ENCODE data around the gene ARMS2.

The ARMS2 gene

DNA sequence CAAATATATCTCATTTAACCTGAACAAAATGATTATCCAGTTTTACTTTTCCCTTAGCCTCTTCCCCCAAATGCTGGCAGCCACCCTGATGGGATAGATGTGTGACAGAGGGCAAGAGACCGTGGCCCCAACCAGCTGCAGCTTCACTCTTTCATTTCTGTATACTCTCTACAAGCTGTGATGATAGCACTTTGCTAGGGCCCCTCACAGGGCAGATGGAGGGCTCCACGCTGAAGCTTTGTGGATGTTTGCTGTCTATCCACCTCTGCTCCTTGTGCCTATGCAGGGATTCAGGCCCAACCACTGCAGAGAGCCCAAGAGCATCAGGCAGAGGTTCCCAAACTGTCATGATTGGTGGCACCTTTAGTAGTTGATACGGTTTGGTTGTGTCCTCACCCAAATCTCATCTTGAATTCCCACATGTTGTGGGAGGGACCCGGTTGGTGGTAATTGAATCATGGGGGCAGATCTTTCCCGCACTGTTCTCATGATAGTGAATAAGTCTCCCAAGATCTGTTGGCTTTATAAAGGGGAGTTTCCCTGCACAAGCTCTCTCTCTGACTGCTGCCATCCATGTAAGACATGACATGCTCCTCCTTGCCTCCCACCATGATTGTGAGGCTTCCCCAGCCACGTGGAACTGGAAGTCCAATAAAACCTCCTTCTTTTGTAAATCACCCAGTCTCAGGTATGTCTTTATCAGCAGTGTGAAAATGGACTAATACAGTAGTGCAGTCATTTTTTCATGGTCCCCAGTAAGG, 27.0 kb downstream of the ARMS2 start:
- no peak for DNase-seq (ENCODE audit: low read depth)
- no peak overlapping the region for H3K4me3 ChIP-seq (ENCODE audit: control insufficient read depth, low read depth, low read length)
- TF ChIP-seq, protein P1, sequence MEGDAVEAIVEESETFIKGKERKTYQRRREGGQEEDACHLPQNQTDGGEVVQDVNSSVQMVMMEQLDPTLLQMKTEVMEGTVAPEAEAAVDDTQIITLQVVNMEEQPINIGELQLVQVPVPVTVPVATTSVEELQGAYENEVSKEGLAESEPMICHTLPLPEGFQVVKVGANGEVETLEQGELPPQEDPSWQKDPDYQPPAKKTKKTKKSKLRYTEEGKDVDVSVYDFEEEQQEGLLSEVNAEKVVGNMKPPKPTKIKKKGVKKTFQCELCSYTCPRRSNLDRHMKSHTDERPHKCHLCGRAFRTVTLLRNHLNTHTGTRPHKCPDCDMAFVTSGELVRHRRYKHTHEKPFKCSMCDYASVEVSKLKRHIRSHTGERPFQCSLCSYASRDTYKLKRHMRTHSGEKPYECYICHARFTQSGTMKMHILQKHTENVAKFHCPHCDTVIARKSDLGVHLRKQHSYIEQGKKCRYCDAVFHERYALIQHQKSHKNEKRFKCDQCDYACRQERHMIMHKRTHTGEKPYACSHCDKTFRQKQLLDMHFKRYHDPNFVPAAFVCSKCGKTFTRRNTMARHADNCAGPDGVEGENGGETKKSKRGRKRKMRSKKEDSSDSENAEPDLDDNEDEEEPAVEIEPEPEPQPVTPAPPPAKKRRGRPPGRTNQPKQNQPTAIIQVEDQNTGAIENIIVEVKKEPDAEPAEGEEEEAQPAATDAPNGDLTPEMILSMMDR (conservative IDR thresholded peaks at IDR 0.05; ENCODE audit: control insufficient read depth, insufficient read depth, low read depth, low read length) = no peak

DNA sequence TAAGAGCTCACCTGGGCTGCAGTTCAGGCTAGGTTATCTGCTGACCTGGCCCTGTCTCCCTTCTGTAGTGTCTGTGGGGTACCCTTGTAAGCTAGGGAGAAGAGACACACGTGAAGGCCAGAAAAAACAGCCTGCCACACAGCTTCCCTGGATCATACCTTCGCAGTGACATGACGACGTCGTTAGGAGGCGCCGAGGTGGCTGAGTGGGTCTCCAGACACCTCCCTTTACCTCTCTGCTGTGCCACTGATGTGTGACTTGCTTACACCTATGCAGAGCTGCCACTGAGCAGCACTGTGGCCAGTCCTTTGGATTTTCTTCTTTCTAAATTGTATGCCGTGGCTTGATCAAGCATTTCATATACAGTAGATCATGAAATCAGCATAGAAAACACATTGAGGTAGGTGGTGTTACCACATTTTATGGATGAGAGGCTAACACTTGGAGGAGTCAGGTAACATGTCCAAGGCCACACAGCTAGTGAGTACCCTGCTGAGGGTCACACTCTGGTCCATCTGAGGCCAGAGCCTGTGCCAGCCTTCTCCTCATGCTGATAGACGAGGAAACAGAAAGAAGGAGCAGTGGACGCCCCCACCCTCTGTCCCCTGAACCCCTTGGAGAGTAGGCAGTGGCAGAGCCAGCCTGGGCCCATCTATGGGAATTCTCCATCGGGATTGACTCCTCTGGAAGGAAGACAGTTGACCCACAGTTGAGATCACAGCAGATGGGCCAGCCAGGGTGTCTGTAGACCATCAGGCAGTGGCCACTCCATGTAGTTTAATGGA, 30.0 kb downstream of the ARMS2 start:
- TF ChIP-seq, protein P1 (conservative IDR thresholded peaks at IDR 0.05; ENCODE audit: control insufficient read depth, insufficient read depth, low read depth, low read length) = no peak
- DNase-seq (ENCODE audit: low read depth) = no peak

DNA sequence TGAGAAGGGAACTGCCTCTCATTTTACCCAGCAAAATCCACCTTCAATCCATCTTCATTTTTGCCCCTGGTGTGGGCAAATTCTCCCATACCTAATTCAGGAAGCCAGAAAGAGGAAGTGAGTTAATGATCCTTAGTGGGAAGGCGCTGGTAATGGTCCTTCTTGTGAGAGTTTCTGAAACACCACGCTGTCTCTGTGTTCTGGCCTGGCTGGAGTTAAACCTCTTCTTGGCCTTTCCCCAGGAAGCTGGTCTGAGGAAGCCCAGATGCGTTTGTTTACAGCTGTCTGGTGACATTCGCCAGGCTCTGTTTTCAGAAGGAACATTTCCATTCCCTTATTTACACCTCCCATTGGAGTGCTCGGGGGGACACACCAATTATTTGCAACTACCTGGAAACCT, 31.2 kb downstream of the ARMS2 start:
- peak; percentile 51 for DNase-seq (ENCODE audit: low read depth)
- no peak overlapping the region for H3K4me3 ChIP-seq (ENCODE audit: control insufficient read depth, low read depth, low read length)
- TF ChIP-seq, protein P1 (conservative IDR thresholded peaks at IDR 0.05; ENCODE audit: control insufficient read depth, insufficient read depth, low read depth, low read length) = no peak

More for the DNA sequence above, 30.0 kb downstream of the ARMS2 start:
- H3K4me3 ChIP-seq (ENCODE audit: control insufficient read depth, low read depth, low read length) = no peak overlapping the region

DNA sequence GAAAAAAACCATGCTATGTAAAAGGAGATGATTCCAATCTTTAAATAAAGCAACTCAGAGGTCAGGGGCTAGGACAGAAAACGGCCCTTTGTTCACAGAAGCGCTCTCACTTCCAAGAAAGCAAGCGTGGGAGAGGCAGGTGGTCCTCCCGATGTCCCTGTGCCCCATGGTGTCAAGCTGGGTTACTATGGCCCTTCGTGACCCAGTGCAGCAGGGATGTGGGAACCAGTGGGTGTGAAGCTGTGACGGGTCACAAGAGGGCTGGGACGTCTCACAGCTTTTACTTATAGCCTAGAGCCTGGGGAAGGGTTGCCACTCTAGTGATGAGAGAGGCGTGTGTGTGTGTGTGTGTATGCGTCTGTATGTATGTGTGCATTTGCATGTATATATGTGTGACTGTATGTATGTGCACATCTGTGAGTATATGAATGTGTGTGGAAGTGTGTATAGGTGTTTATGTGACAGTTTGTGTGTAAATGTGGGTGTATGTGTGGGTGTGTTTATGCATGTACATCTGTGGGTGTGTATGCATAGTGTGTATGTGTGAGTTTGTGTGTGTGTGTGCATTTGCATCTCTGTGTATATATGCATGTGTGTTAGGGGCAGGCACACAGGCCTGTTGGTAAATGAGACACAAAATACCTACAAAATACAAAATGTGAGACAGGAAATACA, 32.1 kb downstream of the ARMS2 start:
- H3K4me3 ChIP-seq (ENCODE audit: control insufficient read depth, low read depth, low read length) = no peak overlapping the region
- no peak for DNase-seq (ENCODE audit: low read depth)
- TF ChIP-seq, protein P1 (conservative IDR thresholded peaks at IDR 0.05; ENCODE audit: control insufficient read depth, insufficient read depth, low read depth, low read length) = no peak

DNA sequence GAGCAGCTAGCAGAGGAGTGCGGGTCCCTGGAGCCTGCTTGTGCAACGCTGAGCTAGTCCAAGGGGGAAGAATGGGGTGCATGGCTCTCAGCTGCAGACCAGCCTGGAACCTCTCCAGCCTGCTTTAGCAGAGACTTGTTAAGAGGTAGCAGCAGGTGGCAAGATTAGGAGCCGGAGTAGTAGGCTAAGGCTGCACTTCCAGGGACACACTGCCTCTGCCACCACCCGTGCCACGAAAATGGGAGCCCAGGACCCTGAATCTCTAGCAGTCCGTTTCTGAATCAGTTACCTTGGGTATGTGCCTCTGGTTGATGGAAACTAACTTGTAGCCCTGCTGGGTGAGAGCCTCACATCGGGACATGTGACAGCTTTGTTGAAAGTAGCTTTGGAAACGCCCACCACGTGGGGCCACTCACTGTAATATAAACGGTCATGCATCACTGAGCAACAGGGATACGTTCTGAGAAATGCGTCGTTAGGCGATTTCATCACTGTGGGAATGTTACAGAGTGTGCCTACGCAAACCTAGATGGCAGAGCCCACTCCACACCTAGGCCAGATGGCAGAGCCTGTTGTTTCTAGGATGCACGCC, 32.8 kb downstream of the ARMS2 start:
- TF ChIP-seq, protein P1 (conservative IDR thresholded peaks at IDR 0.05; ENCODE audit: control insufficient read depth, insufficient read depth, low read depth, low read length) = no peak
- no peak overlapping the region for H3K4me3 ChIP-seq (ENCODE audit: control insufficient read depth, low read depth, low read length)
- DNase-seq (ENCODE audit: low read depth) = no peak

DNA sequence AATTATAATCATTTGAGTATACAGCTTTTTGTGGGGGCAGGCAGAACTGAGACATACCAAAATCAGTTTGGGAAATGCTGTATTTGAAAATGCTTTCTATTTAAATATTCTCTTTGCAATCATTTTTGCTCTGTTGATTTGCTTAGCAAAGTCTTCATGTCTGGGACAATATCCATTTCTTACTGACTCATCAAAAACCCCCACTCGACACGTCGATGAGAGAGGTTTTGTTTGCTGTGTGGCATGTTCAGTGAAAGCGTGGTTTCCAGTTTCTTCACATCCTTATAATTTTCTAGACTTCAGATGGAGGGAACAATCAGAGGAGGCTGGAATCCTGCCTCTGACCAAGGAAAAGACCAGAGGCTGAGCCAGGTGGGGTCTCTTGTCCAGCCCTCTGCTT, 35.8 kb downstream of the ARMS2 start:
- H3K4me3 ChIP-seq (ENCODE audit: control insufficient read depth, low read depth, low read length) = no peak overlapping the region
- DNase-seq (ENCODE audit: low read depth) = peak; percentile 79
- TF ChIP-seq, protein P1 (conservative IDR thresholded peaks at IDR 0.05; ENCODE audit: control insufficient read depth, insufficient read depth, low read depth, low read length) = no peak
